Left renal pelvis (tissue), 4 donors: Measurements from ENCODE around the gene LHX8. TPM values are rescaled to one million over a fixed set of nuclear protein-coding genes. Genes with fewer than 3 reads are reported as not detected.
"Not testable (repeated sequence)": the region's sequence is repeated elsewhere in the genome, so short reads cannot be mapped to it uniquely, and the experiment has no call there.

Source experiments
- DNase-seq, 4 donors: peaks; one replicate each; pipeline ENCODE4 v3.0.0-alpha.2; 2013; ENCODE audit warnings: low read depth in 4 of 4, low spot score in 3 of 4
- polyA plus RNA-seq, 4 donors: library from polyadenylated mRNA; unstranded; fragments of 120-200 nt; gene quantifications; one replicate each; pipeline ENCODE4 v1.2.1, GENCODE V29; 2013; ENCODE audit not compliant: insufficient read length in 4 of 4

Gene LHX8
- polyA plus RNA-seq, 4 donors: not detected

- DNase-seq: no peak
Observed at GRCh38 chr1:75132242-75132811, 1.9 kb upstream of the LHX8 start.

GRCh38 chr1:75132812-75133619 is 1.2 kb upstream of the LHX8 start:
- no peak for DNase-seq

DNA sequence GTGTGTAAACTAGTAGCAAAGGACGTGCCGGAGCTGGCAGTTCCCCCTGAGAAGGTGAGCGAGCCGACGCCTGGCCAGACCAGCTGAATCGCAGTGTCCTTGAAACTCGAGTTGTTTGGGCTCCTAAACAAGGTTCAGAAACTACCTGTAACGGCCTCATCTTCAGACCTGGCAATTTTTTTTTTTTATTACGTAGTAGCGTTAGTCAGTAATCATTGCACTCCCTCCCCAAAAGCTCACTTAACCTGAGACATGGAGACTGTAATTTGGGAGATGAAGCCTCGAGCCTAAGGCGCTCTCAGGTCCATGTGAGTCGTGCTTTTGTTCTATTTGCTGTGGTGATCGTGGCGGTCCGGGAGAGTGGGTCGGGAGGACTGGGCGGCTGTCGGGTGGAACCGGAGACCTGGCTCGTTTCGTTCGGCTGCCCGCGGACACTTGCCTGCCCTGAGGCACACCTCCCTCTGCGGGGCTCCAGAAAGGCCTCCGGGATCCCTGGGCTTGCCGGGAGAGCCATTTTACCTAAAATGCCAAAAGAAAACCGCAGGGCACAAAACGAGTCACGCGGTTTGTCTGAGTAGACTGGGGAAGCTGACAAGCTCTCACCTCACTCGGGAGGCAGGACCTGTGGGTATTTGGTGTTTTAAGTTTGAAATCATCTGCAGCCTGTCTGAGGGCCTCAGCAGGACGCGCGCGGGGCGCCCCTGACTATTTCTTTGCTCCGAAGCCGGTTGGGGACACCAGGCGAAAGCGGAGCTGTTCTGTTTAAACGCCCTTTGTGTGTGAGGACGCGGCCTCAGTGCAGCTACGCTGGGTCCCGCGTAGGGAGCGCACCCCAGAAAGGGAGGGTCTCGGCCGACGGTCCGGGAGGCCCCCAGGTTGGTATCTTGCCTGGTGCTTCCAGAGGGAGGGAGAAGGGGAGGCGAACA is 722 bp downstream of the LHX8 start:
- no peak for DNase-seq

- no peak for DNase-seq
Observed at GRCh38 chr1:75135573-75136194, 1.5 kb downstream of the LHX8 start.

GRCh38 chr1:75136195-75136815 is 2.1 kb downstream of the LHX8 start:
- DNase-seq: no peak

DNA sequence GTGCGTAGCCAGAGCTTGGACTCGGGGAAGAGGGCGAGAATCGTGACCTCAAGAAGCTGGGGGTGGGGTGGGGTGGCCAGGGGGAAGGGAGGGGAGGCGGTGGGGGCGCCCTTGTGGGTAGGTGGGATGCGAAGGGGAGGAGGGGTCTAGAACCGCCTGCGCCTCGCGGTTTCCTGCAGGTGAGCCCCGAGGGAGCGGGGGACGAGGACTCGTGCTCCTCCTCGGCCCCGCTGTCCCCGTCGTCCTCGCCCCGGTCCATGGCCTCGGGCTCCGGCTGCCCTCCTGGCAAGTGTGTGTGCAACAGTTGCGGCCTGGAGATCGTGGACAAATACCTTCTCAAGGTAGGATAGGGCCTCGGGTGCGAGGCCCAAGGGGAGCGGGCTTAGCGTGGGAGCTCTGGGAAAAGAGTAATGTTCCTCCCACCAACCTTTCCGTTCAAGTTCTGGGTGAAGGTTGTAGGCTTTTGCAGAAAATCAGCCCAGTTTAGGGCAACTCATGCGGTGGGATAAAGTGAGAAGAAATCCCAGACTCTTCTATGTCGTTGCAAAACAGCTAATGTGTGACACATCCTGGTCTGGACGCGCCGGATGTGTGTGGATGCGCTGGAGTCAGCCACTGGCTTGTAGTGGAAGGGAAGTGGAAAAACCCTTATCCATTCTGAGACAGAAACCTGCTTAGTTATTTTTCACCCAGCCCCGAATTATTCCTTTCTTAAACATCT is 2.9 kb downstream of the LHX8 start:
- no peak for DNase-seq

DNA sequence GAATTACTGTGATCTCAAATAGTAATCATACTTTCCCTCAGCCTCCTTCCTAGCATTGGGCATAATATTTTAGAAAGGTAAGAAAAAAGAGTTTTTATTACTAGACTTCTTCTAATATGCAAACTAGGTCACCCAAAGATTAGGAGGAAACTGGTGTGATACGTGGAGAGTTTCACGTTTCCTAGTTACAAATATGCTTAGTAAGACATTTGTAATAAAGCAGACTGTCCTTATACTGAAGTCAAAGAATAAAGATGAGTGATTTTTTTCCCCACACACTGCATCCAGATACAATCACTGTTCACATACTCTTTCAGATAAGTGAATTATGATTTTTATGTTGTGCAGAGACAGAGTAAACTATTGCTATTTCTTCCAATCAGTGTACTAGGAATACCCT is 17.9 kb downstream of the LHX8 start:
- DNase-seq: no peak

- no peak for DNase-seq
Observed at GRCh38 chr1:75159154-75159553, 25.0 kb downstream of the LHX8 start.

DNA sequence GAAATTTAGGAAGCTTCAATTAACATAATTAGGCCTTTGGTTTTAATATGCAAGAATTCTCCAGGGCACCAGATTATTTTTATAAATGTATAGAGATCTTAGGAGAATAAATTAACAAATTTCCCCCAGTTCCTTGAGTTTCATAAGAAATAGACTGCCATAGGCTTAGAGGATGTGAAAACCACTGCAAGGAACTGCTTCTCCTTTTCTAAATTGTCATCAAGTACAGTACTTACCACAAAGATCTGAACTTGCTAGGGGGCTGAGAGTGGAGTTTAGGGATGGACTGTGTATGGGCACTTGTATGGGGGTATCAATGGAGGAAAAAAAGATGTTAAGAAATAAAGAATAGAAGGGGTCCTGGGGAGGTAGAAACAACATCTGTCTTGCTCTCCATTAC is 31.1 kb downstream of the LHX8 start:
- DNase-seq: no peak

DNA sequence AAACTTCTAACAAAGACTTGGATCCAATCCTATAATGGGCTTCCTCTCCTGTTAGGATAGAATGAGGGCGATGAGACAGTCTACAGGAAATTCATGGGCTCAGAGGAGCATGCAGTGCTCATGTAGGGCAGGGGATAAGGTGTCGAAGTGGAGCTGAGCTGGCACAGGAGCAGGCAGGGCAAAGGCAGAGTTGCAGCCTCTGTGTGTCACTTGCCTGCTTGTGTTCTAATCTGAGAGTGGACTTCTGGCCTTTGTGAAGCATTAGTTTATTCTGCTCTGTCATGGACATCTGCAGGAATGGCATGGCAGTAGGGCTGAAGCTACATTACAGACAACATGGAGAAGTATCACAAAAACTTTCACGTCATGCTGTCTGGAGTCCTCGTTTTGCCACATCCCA is 32.6 kb downstream of the LHX8 start:
- no peak for DNase-seq

- no peak for DNase-seq
Observed at GRCh38 chr1:75170011-75170410, 35.8 kb downstream of the LHX8 start.

DNA sequence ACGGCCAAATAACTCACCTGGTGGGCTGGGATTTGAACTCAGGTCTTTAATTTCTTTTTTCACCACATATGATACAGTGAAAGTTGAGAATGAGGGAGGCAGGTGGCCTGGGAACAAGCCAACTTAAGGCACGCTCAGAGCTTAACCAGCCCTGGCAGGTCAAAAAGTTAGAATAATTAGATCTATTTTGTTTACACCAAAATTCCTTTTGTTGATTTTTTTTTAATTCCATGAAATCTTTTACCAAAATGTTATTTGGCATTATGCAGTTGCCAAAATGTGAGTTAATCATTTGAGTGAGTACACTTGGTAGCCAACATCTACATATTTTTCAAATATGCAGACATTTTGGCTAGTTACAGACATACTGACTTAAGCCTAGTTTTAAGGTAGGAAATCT is 36.8 kb downstream of the LHX8 start:
- DNase-seq: no peak

GRCh38 chr1:75171876-75172275 is 37.7 kb downstream of the LHX8 start:
- no peak for DNase-seq

- DNase-seq: no peak
Observed at GRCh38 chr1:75172556-75172955, 38.4 kb downstream of the LHX8 start.

DNA sequence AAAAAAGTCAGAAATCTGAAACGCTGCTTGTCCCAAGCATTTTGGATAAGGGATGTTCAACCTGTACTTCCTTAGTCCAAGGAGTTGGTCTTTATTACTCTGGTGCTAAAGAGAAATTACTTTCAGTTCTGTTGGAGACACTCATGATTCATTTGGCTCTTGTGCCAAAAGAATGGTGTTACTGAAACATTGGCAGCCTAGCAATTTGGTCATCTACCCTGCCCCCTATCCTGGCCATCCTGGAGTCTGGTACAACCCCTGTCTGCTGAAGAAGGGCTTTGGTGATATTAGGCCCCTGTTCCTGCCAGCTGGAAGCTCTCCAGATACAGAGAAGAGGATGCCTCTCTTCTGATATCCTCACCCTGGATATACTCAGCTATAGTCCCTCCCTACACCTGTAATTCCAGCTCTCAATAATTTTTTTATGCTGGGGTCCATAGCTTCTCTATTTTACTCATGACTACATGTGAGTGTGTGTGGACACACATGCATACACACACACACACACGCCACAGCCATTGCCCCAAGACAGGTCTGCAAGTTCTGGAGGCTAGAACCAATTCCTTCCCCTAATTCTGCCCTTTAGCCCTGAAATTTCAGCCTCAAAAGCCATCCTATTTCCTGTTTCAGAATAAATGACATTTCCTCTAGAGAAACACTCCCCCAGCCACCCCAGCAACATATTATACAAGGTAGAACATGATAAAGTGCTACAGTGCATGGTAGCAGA is 40.0 kb downstream of the LHX8 start:
- no peak for DNase-seq

GRCh38 chr1:75181214-75181955 is 47.2 kb downstream of the LHX8 start:
- DNase-seq: not testable (repeated sequence)

GRCh38 chr1:75188892-75189291 is 54.7 kb downstream of the LHX8 start:
- no peak for DNase-seq

DNA sequence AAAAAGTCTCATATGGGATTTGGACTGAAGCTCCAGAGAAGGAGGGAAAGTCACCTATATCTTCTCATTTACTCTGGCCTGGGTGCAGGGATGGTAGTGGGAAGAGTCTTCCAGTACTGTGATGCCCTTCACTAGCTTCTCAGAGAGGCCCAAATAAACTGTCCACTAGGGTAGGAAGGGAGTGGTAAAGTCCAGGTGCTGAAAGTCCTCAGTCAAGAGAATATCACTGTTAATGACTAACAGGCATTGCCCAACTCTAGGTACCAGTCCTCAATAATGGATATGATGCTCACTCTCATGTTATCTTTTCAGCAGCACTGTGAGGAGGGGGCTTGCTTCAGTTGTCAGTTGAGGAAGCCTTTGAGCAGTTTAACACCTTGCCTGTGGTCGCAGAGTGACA is 64.0 kb downstream of the LHX8 start:
- DNase-seq: no peak

GRCh38 chr1:75198761-75199160 is 64.6 kb downstream of the LHX8 start:
- no peak for DNase-seq
